Measurements from ENCODE around the gene PCDHGA4.
"Not testable (repeated sequence)": the region's sequence is repeated elsewhere in the genome, so short reads cannot be mapped to it uniquely, and the experiment has no call there.

The PCDHGA4 gene

GRCh38 chr5:141346017-141346416 is 8.8 kb upstream of the PCDHGA4 start:
- not testable (repeated sequence) for FAIRE-seq; DNase-seq (ENCODE audit: insufficient read length, low spot score)

GRCh38 chr5:141349917-141350619 is 4.8 kb upstream of the PCDHGA4 start, which contains the start of gene PCDHGB1:
TSS of gene PCDHGB1 (plus strand) at chr5:141350099. CDS start at chr5:141350261, 162 bp downstream.
- no peak for FAIRE-seq
- DNase-seq (ENCODE audit: insufficient read length, low spot score) = no peak

GRCh38 chr5:141351591-141351990 is 3.2 kb upstream of the PCDHGA4 start:
- no peak for DNase-seq (ENCODE audit: insufficient read length, low spot score)
- no peak for FAIRE-seq

- DNase-seq (ENCODE audit: insufficient read length, low spot score) = no peak
- no peak for FAIRE-seq
Measured at GRCh38 chr5:141355641-141356040, 820 bp downstream of the PCDHGA4 start.

GRCh38 chr5:141356133-141356532 is 1.3 kb downstream of the PCDHGA4 start:
- FAIRE-seq = no peak
- no peak for DNase-seq (ENCODE audit: insufficient read length, low spot score)

- FAIRE-seq (no peak), DNase-seq (ENCODE audit: insufficient read length, low spot score) (no peak)
Measured at GRCh38 chr5:141356950-141357349, 2.1 kb downstream of the PCDHGA4 start.

- FAIRE-seq (no peak), DNase-seq (ENCODE audit: insufficient read length, low spot score) (no peak)
Measured at GRCh38 chr5:141359790-141360426, 5.1 kb downstream of the PCDHGA4 start, which contains the start of gene PCDHGB2. TSS of gene PCDHGB2 (plus strand) at chr5:141359994. CDS start at chr5:141360136, 142 bp downstream.

- FAIRE-seq = no peak
Measured at GRCh38 chr5:141360685-141361084, 5.9 kb downstream of the PCDHGA4 start.

GRCh38 chr5:141362719-141363118 is 7.9 kb downstream of the PCDHGA4 start:
- DNase-seq (ENCODE audit: insufficient read length, low spot score) (no peak), FAIRE-seq (no peak)

More at GRCh38 chr5:141360685-141361084, 5.9 kb downstream of the PCDHGA4 start:
- no peak for DNase-seq (ENCODE audit: insufficient read length, low spot score)

GRCh38 chr5:141363952-141364660 is 9.3 kb downstream of the PCDHGA4 start, which contains the start of gene PCDHGA5:
TSS of gene PCDHGA5 (plus strand) at chr5:141364162. CDS start at chr5:141364331, 169 bp downstream.
- DNase-seq (ENCODE audit: insufficient read length, low spot score) (no peak), FAIRE-seq (no peak)

GRCh38 chr5:141366016-141366896 is 11.4 kb downstream of the PCDHGA4 start:
- FAIRE-seq = no peak
- DNase-seq (ENCODE audit: insufficient read length, low spot score) = no peak

GRCh38 chr5:141369994-141370848 is 15.4 kb downstream of the PCDHGA4 start, which contains the start of gene PCDHGB3:
TSS of gene PCDHGB3 (plus strand) at chr5:141370242. CDS start at chr5:141370395, 153 bp downstream.
- DNase-seq (ENCODE audit: insufficient read length, low spot score) = no peak

GRCh38 chr5:141371572-141372475 is 17.0 kb downstream of the PCDHGA4 start:
- DNase-seq (ENCODE audit: insufficient read length, low spot score) = no peak
- FAIRE-seq = no peak

More at GRCh38 chr5:141369994-141370848, 15.4 kb downstream of the PCDHGA4 start, which contains the start of gene PCDHGB3:
- FAIRE-seq = no peak

GRCh38 chr5:141373673-141374317 is 19.0 kb downstream of the PCDHGA4 start, which contains the start of gene PCDHGA6:
TSS of gene PCDHGA6 (plus strand) at chr5:141373891. CDS start at chr5:141374084, 193 bp downstream.
- no peak for FAIRE-seq
- DNase-seq (ENCODE audit: insufficient read length, low spot score) = peak; percentile 41

GRCh38 chr5:141374627-141375026 is 19.8 kb downstream of the PCDHGA4 start:
- DNase-seq (ENCODE audit: insufficient read length, low spot score) = no peak
- FAIRE-seq = no peak

- FAIRE-seq = not testable (repeated sequence)
Measured at GRCh38 chr5:141375444-141376155, 20.8 kb downstream of the PCDHGA4 start.

More at GRCh38 chr5:141375444-141376155, 20.8 kb downstream of the PCDHGA4 start:
- not testable (repeated sequence) for DNase-seq (ENCODE audit: insufficient read length, low spot score)

All from HTR-8/SVneo (cell line).